ENCODE measurements around the gene CBL.
"Not testable (repeated sequence)": the region's sequence is repeated elsewhere in the genome, so short reads cannot be mapped to it uniquely, and the experiment has no call there.

The CBL gene

GRCh38 chr11:119205574-119206510 is at the start of gene CBL:
Gene CBL, plus strand, starts transcription at chr11:119206339. Its CDS starts 79 bp downstream, at chr11:119206418.
- Mint-ChIP-seq H3K36me3 (ENCODE audit: low read depth) (peaks cover 12% of the 10 kb centered on the region), H3K4me1 (ENCODE audit: low read depth) (peaks cover 31% of the 10 kb centered on the region), H3K27ac (peak within 1 kb of the TSS; percentile 92), H3K4me3 (peak within 1 kb of the TSS; percentile 94), H3K9me3 (no peaks in the 10 kb centered on the region), H3K27me3 (no peaks in the 10 kb centered on the region)
- DNase-seq = peak; percentile 99

GRCh38 chr11:119156496-119156895 is 49.6 kb upstream of the CBL start:
- peaks cover 3% of the 10 kb centered on the region for H3K4me1 Mint-ChIP-seq (ENCODE audit: low read depth)
- no peak overlapping the region for H3K27ac Mint-ChIP-seq
- no peaks in the 10 kb centered on the region for H3K9me3 Mint-ChIP-seq
- peaks cover 11% of the 10 kb centered on the region for H3K27me3 Mint-ChIP-seq
- H3K4me3 Mint-ChIP-seq = no peak overlapping the region
- H3K36me3 Mint-ChIP-seq (ENCODE audit: low read depth) = no peaks in the 10 kb centered on the region
- no peak for DNase-seq

GRCh38 chr11:119157063-119157462 is 49.1 kb upstream of the CBL start:
- H3K27ac Mint-ChIP-seq = no peak overlapping the region
- no peaks in the 10 kb centered on the region for H3K9me3 Mint-ChIP-seq
- no peaks in the 10 kb centered on the region for H3K4me1 Mint-ChIP-seq (ENCODE audit: low read depth)
- peaks cover 8% of the 10 kb centered on the region for H3K27me3 Mint-ChIP-seq
- no peak overlapping the region for H3K4me3 Mint-ChIP-seq
- no peaks in the 10 kb centered on the region for H3K36me3 Mint-ChIP-seq (ENCODE audit: low read depth)
- DNase-seq = no peak

GRCh38 chr11:119158467-119158866 is 47.7 kb upstream of the CBL start:
- H3K36me3 Mint-ChIP-seq (ENCODE audit: low read depth) = no peaks in the 10 kb centered on the region
- H3K27ac Mint-ChIP-seq = no peak overlapping the region
- peaks cover 8% of the 10 kb centered on the region for H3K27me3 Mint-ChIP-seq
- DNase-seq = no peak
- no peak overlapping the region for H3K4me3 Mint-ChIP-seq
- no peaks in the 10 kb centered on the region for H3K9me3 Mint-ChIP-seq
- H3K4me1 Mint-ChIP-seq (ENCODE audit: low read depth) = no peaks in the 10 kb centered on the region

- no peaks in the 10 kb centered on the region for H3K36me3 Mint-ChIP-seq (ENCODE audit: low read depth)
- H3K27me3 Mint-ChIP-seq = peaks cover 4% of the 10 kb centered on the region
- no peak overlapping the region for H3K27ac Mint-ChIP-seq
- H3K4me3 Mint-ChIP-seq = no peak overlapping the region
- no peaks in the 10 kb centered on the region for H3K9me3 Mint-ChIP-seq
- no peak for DNase-seq
- H3K4me1 Mint-ChIP-seq (ENCODE audit: low read depth) = no peaks in the 10 kb centered on the region
Measured at GRCh38 chr11:119160151-119160550, 46.0 kb upstream of the CBL start.

GRCh38 chr11:119161871-119162270 is 44.3 kb upstream of the CBL start:
- Mint-ChIP-seq H3K27ac (no peak overlapping the region), H3K4me1 (ENCODE audit: low read depth) (no peaks in the 10 kb centered on the region), H3K36me3 (ENCODE audit: low read depth) (no peaks in the 10 kb centered on the region), H3K4me3 (no peak overlapping the region), H3K27me3 (no peaks in the 10 kb centered on the region), H3K9me3 (no peaks in the 10 kb centered on the region)
- DNase-seq = no peak

- no peaks in the 10 kb centered on the region for H3K27me3 Mint-ChIP-seq
- no peak overlapping the region for H3K27ac Mint-ChIP-seq
- peaks cover 3% of the 10 kb centered on the region for H3K36me3 Mint-ChIP-seq (ENCODE audit: low read depth)
- no peak overlapping the region for H3K4me3 Mint-ChIP-seq
- DNase-seq = no peak
- H3K4me1 Mint-ChIP-seq (ENCODE audit: low read depth) = peaks cover 9% of the 10 kb centered on the region
- H3K9me3 Mint-ChIP-seq = no peaks in the 10 kb centered on the region
Measured at GRCh38 chr11:119166368-119167076, 39.6 kb upstream of the CBL start.

- not testable (repeated sequence) for H3K27ac Mint-ChIP-seq; H3K36me3 Mint-ChIP-seq (ENCODE audit: low read depth); DNase-seq; H3K4me1 Mint-ChIP-seq (ENCODE audit: low read depth); H3K27me3 Mint-ChIP-seq; H3K9me3 Mint-ChIP-seq; H3K4me3 Mint-ChIP-seq
Measured at GRCh38 chr11:119167077-119167458, 39.1 kb upstream of the CBL start.

- DNase-seq = no peak
- Mint-ChIP-seq H3K9me3 (no peaks in the 10 kb centered on the region), H3K4me1 (ENCODE audit: low read depth) (peaks cover 9% of the 10 kb centered on the region), H3K27ac (peak overlapping the region; percentile 63), H3K4me3 (peak overlapping the region; percentile 88), H3K27me3 (no peaks in the 10 kb centered on the region), H3K36me3 (ENCODE audit: low read depth) (peaks cover 4% of the 10 kb centered on the region)
Measured at GRCh38 chr11:119167933-119168332, 38.2 kb upstream of the CBL start.

- Mint-ChIP-seq H3K27me3 (no peaks in the 10 kb centered on the region), H3K27ac (peak within 1 kb of the TSS; percentile 91), H3K9me3 (no peaks in the 10 kb centered on the region), H3K36me3 (ENCODE audit: low read depth) (peaks cover 8% of the 10 kb centered on the region), H3K4me1 (ENCODE audit: low read depth) (peaks cover 9% of the 10 kb centered on the region), H3K4me3 (peak within 1 kb of the TSS; percentile 88)
- peak; percentile 90 for DNase-seq
Measured at GRCh38 chr11:119168471-119169281, 37.5 kb upstream of the CBL start, which contains the start of gene NLRX1. Gene NLRX1, plus strand, starts transcription at chr11:119168725. Its CDS starts 2,679 bp downstream, at chr11:119171404.

GRCh38 chr11:119169282-119169719 is 36.8 kb upstream of the CBL start:
- Mint-ChIP-seq H3K4me3 (peak overlapping the region; percentile 88), H3K4me1 (ENCODE audit: low read depth) (peaks cover 9% of the 10 kb centered on the region), H3K27me3 (no peaks in the 10 kb centered on the region), H3K9me3 (no peaks in the 10 kb centered on the region), H3K36me3 (ENCODE audit: low read depth) (peaks cover 13% of the 10 kb centered on the region), H3K27ac (peak overlapping the region; percentile 91)
- DNase-seq = peak; percentile 72

GRCh38 chr11:119172513-119172912 is 33.6 kb upstream of the CBL start:
- Mint-ChIP-seq H3K36me3 (ENCODE audit: low read depth) (peaks cover 30% of the 10 kb centered on the region), H3K4me1 (ENCODE audit: low read depth) (peaks cover 16% of the 10 kb centered on the region), H3K27ac (no peak overlapping the region), H3K4me3 (no peak overlapping the region), H3K27me3 (no peaks in the 10 kb centered on the region), H3K9me3 (no peaks in the 10 kb centered on the region)
- no peak for DNase-seq

GRCh38 chr11:119173453-119173852 is 32.7 kb upstream of the CBL start:
- peaks cover 30% of the 10 kb centered on the region for H3K36me3 Mint-ChIP-seq (ENCODE audit: low read depth)
- H3K9me3 Mint-ChIP-seq = no peaks in the 10 kb centered on the region
- no peaks in the 10 kb centered on the region for H3K27me3 Mint-ChIP-seq
- no peak overlapping the region for H3K4me3 Mint-ChIP-seq
- DNase-seq = no peak
- peaks cover 18% of the 10 kb centered on the region for H3K4me1 Mint-ChIP-seq (ENCODE audit: low read depth)
- H3K27ac Mint-ChIP-seq = no peak overlapping the region

GRCh38 chr11:119175493-119176077 is 30.6 kb upstream of the CBL start:
- Mint-ChIP-seq H3K4me1 (ENCODE audit: low read depth) (peaks cover 10% of the 10 kb centered on the region), H3K36me3 (ENCODE audit: low read depth) (peaks cover 35% of the 10 kb centered on the region), H3K27ac (no peak overlapping the region), H3K4me3 (no peak overlapping the region), H3K27me3 (no peaks in the 10 kb centered on the region), H3K9me3 (no peaks in the 10 kb centered on the region)
- DNase-seq = no peak
